ENCODE measurements around the gene KIF5B.

The KIF5B gene

DNA sequence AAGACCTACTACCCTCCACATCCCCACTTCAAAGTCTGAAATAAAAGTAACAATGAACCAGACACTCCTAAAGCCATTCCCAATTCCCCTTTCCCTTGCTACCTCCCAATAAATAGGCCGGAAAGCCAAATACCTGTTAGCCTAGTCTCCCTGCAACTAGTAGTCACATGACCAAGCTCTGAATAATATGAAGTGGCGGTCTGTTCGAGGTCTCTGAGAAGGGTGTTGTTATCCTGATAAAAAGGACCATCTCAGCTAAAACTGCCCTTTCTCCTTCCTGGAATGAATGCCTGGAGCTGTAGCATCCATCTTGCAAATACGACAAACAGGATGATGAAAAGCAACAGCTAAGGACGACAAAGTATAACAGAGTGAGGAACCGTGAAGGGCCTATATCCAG, 6.0 kb downstream of the KIF5B start:
- Histone ChIP-seq H3K4me3 (ENCODE audit: low read depth, low read length, poor library complexity, severe bottlenecking) (no peak overlapping the region), H3K27ac (ENCODE audit: low read depth, low read length, poor library complexity, severe bottlenecking) (no peak overlapping the region), H3K9me3 (ENCODE audit: low read length) (no peaks in the 10 kb centered on the region), H3K79me2 (ENCODE audit: insufficient read depth, low read length) (peaks cover 98% of the 10 kb centered on the region), H3K4me1 (ENCODE audit: insufficient read depth, low read length, severe bottlenecking) (peaks cover 42% of the 10 kb centered on the region), H3F3A (ENCODE audit: insufficient read depth, low read length) (no peaks in the 10 kb centered on the region), H3K9ac (ENCODE audit: low read length) (no peak overlapping the region), H2AFZ (ENCODE audit: low read length) (no peak overlapping the region), H3K9me2 (ENCODE audit: low read depth, low read length) (no peaks in the 10 kb centered on the region), H3K27me3 (ENCODE audit: insufficient read depth, low read length) (no peaks in the 10 kb centered on the region), H3K4me2 (ENCODE audit: low read length) (no peak overlapping the region; the same call in 1 of the 2 replicates), H3K36me3 (ENCODE audit: insufficient read depth, low read length) (peaks cover 47% of the 10 kb centered on the region), H4K20me1 (ENCODE audit: insufficient read depth, low read length) (peaks cover 7% of the 10 kb centered on the region; the same call in 1 of the 2 replicates)
- TF ChIP-seq, protein P1, sequence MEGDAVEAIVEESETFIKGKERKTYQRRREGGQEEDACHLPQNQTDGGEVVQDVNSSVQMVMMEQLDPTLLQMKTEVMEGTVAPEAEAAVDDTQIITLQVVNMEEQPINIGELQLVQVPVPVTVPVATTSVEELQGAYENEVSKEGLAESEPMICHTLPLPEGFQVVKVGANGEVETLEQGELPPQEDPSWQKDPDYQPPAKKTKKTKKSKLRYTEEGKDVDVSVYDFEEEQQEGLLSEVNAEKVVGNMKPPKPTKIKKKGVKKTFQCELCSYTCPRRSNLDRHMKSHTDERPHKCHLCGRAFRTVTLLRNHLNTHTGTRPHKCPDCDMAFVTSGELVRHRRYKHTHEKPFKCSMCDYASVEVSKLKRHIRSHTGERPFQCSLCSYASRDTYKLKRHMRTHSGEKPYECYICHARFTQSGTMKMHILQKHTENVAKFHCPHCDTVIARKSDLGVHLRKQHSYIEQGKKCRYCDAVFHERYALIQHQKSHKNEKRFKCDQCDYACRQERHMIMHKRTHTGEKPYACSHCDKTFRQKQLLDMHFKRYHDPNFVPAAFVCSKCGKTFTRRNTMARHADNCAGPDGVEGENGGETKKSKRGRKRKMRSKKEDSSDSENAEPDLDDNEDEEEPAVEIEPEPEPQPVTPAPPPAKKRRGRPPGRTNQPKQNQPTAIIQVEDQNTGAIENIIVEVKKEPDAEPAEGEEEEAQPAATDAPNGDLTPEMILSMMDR (IDR thresholded peaks at IDR 0.05; ENCODE audit: low read length) = no peak
- TF ChIP-seq EZH2 (IDR thresholded peaks at IDR 0.05; ENCODE audit: borderline replicate concordance, low read length) = no peak

DNA sequence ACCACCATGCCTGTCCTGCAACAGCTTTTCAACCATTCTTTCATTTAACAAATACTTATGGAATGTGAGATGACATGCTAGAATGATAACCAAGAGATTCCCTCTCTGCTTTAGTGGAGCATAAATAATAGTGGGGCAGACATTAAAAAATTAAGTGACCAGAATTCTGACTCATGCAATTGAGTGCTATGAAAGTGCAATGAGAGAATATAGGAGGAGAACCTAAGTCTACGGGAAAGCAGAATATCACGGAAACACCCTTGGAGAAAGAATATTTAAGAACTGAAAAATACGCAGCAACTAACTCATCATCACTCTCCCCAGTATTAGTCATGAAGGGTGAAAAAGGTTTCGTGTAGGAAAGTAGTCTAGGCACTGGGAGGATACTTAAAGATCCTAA, 7.1 kb downstream of the KIF5B start:
- Histone ChIP-seq H2AFZ (ENCODE audit: low read length) (no peak overlapping the region), H3K4me3 (ENCODE audit: low read depth, low read length, poor library complexity, severe bottlenecking) (no peak overlapping the region), H3K4me2 (ENCODE audit: low read length) (no peak overlapping the region), H3K36me3 (ENCODE audit: insufficient read depth, low read length) (peaks cover 58% of the 10 kb centered on the region), H3K9ac (ENCODE audit: low read length) (no peak overlapping the region), H3K4me1 (ENCODE audit: insufficient read depth, low read length, severe bottlenecking) (peaks cover 36% of the 10 kb centered on the region), H3K9me3 (ENCODE audit: low read length) (no peaks in the 10 kb centered on the region), H3K9me2 (ENCODE audit: low read depth, low read length) (no peaks in the 10 kb centered on the region), H3F3A (ENCODE audit: insufficient read depth, low read length) (no peaks in the 10 kb centered on the region), H3K27me3 (ENCODE audit: insufficient read depth, low read length) (no peaks in the 10 kb centered on the region), H3K27ac (ENCODE audit: low read depth, low read length, poor library complexity, severe bottlenecking) (no peak overlapping the region), H3K79me2 (ENCODE audit: insufficient read depth, low read length) (peaks cover 98% of the 10 kb centered on the region), H4K20me1 (ENCODE audit: insufficient read depth, low read length) (peaks cover 7% of the 10 kb centered on the region; the same call in 1 of the 2 replicates)
- TF ChIP-seq, protein P1 (IDR thresholded peaks at IDR 0.05; ENCODE audit: low read length) = no peak
- no peak for TF ChIP-seq EZH2 (IDR thresholded peaks at IDR 0.05; ENCODE audit: borderline replicate concordance, low read length)

DNA sequence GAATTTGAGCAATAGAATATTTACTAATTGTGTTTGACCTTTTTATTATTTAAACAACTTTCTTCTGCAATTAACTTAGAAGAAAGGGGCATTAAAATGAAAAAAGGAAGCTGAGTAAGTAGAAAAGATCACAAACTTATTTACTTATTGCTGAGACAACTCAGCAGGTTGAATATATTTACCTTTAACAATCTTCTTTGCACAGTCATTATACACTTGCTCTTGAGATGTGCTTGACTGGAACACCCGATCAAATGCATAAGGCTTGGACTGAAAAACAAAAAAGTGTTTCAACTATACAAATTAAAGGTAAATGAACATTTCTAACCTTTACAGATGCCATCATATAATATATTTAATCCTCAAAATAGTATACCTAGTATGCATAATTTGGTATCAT, 7.9 kb downstream of the KIF5B start:
- Histone ChIP-seq H3K79me2 (ENCODE audit: insufficient read depth, low read length) (peaks cover 98% of the 10 kb centered on the region), H2AFZ (ENCODE audit: low read length) (no peak overlapping the region), H3K4me1 (ENCODE audit: insufficient read depth, low read length, severe bottlenecking) (peaks cover 28% of the 10 kb centered on the region), H3K9ac (ENCODE audit: low read length) (no peak overlapping the region), H3K27me3 (ENCODE audit: insufficient read depth, low read length) (no peaks in the 10 kb centered on the region), H3K27ac (ENCODE audit: low read depth, low read length, poor library complexity, severe bottlenecking) (no peak overlapping the region), H3K4me2 (ENCODE audit: low read length) (no peak overlapping the region), H3K9me2 (ENCODE audit: low read depth, low read length) (no peaks in the 10 kb centered on the region), H3K9me3 (ENCODE audit: low read length) (no peaks in the 10 kb centered on the region), H3F3A (ENCODE audit: insufficient read depth, low read length) (no peaks in the 10 kb centered on the region), H4K20me1 (ENCODE audit: insufficient read depth, low read length) (peaks cover 7% of the 10 kb centered on the region; the same call in 1 of the 2 replicates), H3K4me3 (ENCODE audit: low read depth, low read length, poor library complexity, severe bottlenecking) (no peak overlapping the region), H3K36me3 (ENCODE audit: insufficient read depth, low read length) (peaks cover 66% of the 10 kb centered on the region)
- no peak for TF ChIP-seq EZH2 (IDR thresholded peaks at IDR 0.05; ENCODE audit: borderline replicate concordance, low read length)
- TF ChIP-seq, protein P1 (IDR thresholded peaks at IDR 0.05; ENCODE audit: low read length) = no peak

Measured in OCI-LY1 (cell line).